ENCODE results near the gene KIF1A.
"Not testable (repeated sequence)": the region's sequence is repeated elsewhere in the genome, so short reads cannot be mapped to it uniquely, and the experiment has no call there.

Gene KIF1A

DNA sequence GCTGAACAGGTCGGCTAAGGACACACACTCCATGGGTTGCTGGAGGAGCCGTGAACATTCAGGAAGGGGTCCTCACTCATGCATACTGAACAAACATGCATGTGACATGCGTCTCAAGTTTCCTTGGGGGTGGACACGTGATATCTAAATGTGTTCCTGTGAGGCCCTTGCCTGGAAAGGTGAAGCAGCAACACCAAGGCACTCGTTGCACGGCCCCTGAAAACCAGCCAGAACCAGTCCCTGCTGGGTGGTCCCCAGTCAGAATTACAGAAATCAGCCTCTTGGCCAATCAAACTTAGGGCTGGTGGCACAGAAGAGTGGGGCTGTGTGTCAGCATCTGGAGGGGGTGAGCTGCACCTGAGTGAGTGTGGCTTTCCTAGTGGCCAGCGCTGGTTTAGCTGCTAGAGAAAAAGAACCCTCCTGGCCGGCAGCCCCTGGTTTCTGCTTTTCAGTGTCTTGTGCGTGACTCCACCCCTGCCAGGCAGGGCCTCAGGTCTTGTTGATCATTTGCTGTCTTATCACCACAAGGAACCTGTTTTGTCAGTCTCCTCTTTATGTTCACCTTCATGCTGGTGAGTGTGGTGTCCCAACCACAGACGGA is 134.1 kb downstream of the KIF1A start:
- DNase-seq (ENCODE audit: low read depth): no peak

DNA sequence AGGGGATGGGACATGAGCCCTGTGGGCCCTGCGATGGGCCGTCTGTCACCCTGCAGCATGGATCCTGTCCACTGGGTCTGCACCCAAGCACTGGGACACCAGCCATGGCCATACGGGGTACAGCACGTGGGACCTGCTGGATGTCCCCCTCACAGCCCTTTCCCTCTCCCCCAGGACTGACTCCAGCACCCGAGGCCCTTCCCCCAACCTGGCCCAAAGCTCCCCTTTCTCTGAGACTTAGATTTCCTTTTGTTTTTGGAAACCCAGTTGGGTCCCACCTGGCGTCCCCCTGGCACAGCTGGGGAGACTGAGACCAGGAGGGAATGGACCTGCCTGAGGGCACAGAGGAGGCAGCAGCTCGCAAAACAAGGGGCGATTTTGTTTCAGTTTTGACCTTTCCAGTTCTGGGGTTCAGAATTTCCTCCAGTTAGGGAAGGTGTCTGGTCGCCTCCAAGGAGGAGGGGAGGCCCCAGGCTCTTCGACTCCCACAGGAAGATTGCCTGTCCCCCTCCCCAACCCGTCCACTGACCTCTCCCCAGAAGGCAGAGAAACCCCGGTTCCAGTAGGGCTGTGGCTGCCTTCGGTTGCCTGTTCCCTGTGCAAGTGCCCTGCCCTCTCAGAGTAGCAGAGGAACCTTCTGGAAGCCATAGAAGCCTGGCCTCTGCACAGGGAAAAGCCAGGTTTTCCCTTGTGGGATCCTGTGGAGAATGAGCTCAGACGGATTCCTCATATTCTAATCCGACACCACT is 135.9 kb downstream of the KIF1A start:
- DNase-seq (ENCODE audit: low read depth): not testable (repeated sequence)

DNA sequence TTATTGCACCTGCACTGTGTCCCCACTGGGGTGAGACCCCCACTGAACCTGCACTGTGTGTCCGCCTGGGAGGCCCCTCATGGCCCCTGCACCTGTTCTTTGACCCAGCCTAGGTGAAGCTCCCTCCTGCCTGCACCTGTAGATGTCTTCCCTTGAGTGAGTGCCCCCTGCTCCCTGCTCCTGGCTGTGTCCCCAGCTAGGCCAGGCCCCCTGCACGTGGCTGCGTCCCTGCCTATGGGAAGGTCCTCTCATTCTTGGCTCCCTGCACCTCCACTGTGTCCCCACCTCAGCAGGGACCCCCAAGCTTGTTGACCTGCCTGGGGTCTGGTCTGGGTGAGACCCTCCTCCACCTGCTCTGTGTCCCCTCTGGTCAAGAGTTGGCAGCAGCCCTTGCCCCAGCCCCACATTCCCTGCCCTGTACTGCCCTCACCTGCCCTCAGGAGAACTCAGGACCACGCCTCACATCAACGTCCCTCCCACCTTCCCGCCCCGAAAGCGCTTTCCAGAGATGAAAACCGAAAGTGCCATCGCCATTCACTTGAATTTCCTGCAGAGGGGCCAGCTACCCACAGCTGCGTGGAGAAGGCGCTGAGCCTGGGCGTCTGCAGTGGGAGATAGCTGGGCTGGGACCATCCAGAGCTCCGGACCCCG is 136.6 kb downstream of the KIF1A start:
- not testable (repeated sequence) for DNase-seq (ENCODE audit: low read depth)

DNA sequence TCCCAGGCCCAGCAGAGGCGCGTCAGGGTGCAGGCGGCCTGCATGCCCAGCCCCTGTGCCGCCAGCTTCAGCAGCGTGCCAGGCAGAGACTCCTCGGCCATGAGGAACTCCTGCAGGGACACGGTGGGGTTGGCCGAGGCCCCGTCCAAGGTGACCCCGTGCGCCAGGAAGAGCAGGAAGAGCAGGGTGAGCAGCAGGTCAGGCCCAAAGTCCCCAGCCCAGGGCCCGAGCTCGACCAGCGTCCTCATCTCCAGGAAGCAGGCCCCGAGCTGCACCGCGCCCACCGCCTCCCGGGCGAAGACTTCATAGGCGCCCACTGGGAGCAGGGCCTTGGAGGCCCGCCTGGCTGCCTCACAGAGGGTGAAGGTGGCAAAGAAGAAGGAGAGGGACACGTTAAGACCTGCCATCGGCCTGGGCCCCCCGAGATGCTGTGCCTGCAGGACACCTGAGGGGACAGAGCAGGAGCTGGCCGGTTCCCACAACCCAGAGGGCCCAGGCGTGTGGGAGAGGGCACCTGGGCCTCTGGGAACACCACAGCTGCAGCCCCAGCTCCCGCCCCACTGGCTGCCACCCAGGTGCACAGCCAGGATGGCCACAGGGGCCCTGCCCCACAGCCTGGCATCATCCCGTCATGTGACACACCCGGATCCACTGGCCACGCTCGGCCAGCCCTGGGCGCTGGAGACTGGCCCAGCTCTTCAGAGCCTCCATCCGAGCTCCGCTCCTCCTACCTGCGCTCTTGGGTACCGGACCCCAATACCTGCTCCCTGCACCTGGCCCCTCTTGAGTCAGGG is 137.4 kb downstream of the KIF1A start, which contains the start of gene AQP12B:
TSS of gene AQP12B (minus strand) at position 455 of the 794 bp plus-strand sequence. CDS start at position 407, 48 bp downstream.
- not testable (repeated sequence) for DNase-seq (ENCODE audit: low read depth)

DNA sequence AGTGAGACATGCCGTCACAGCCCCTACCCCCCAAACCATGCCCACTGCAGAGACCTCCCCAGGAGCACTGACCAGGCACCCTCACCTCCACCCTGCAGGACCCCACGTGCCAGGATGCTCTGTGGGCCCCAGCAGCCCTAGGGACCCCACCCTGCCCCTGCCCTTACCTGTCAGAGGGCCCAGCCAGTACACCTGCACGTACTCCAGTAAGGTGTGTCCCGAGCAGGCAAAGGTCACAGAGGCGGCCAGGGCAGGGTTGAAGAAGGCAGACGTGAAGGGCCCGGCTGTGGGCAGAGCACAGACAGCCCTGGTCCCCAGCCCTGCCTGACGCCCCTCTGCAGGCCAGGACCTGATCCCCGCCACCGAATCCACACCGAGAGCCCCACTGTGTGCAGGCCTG is 139.8 kb downstream of the KIF1A start:
- not testable (repeated sequence) for DNase-seq (ENCODE audit: low read depth)

DNA sequence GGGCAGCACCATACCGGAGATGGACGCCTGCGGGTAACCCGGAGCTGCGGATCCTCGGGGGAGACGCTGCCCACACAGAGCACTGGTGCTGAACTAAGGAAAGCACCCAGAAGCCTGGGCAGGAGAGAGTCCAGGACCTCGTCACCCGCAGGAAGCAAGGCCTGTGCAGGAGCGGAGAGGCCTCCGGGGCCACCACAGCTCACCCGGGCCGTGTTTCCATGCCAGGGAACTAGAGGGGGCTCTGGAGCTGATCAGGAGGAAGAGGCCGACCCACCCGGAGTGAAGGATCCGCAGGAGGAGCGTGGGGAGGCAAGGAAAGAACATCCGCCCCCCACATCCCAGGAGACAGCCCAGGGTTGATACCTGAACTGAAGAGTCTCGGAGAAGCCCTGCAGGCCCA is 141.1 kb downstream of the KIF1A start:
- DNase-seq (ENCODE audit: low read depth): not testable (repeated sequence)

DNA sequence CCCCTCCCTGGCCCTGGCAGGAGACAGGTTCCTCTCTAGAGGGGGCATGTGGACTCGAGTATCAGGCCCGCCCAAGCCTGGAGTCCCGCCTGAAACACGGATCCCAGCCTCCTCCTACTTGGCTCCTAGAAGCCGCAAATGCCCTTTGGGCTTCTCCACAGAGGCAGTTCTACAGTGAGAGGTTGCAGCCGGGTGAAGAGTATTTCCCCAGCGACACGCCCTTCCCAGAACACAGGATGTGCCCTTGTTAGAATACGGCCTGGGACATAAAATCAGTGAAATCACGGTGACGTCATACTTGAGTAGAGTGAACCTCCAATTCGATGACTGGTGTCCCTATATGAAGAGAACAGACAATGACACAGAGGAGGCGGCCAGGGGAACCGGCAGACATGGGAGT is 142.0 kb downstream of the KIF1A start:
- DNase-seq (ENCODE audit: low read depth): not testable (repeated sequence)

DNA sequence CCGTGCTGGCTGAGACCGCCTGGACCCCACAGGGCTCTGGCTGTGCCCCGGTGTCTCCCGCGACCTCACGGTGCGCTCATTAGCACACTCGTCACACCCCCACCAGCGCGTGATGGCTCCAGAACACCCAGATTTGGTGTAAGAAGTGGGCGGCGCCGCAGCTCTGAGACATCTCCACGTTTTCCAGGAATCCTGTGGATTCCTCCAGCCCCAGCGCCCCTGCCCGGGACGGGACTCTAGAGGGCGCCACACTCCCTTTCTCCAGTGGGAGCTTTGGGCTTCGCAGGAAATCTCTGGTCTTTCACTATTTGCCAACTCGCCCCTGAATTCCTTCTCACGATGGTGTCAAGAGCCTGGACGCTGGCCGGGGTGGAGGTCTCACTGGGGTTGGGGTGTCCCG is 144.7 kb downstream of the KIF1A start:
- DNase-seq (ENCODE audit: low read depth): not testable (repeated sequence)

DNA sequence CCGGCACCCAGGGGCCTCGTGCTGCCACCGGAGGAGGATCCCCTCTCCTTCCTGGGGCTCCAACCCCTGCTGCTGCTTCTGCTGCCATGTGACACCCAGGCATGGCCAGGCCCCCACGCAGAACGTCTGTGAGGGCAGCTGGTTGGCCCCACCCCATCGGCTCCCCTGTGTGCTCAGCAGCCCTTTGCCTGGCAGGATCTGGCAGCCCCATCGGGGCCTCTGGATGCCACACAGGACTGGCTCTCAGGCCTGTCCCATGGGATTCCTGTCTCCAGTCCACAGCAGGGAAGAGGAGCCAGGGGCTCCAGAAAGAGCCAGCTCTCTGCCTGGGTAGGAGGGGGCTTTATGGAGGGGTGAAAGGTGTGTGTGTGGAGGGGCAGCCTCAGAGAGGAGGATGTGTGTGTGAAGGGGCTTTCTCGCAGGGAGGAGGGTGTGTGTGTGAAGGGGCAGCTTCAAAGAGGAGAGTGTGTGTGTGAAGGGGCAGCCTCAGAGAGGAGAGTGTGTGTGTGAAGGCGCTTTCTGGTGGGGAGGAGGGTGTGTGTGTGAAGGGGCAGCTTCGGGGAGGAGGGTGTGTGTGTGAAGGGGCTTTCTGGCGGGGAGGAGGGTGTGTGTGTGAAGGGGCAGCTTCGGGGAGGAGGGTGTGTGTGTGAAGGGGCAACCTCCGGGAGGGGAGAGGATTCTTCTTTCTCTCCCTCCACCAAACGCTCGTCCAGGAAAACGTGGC is 145.4 kb downstream of the KIF1A start:
- DNase-seq (ENCODE audit: low read depth): not testable (repeated sequence)

DNA sequence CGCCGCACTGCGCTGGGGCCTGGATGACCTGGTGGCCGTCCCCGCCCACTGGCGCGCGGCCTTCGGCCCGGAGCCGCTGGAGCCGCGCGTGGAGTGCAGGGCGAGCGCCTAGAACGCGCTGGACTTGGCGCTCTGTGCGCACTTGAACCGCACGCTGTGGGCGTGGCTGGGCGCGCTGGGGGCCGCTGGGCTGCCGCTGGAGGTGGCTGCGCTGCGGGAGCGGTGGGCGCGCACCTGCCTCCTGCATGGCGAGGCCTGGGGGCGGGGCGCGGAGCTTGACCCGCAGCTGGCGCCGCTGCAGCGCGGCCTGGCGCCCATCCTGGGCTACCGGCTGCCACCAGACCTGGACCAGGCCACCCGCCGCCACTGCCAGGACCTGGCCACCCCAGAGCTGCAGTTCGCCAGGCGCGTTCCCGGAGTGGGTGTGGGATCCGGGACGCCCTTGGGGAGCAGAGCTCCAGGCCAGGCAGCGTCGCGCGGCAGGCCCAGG is 147.3 kb downstream of the KIF1A start:
- no peak for DNase-seq (ENCODE audit: low read depth)

DNA sequence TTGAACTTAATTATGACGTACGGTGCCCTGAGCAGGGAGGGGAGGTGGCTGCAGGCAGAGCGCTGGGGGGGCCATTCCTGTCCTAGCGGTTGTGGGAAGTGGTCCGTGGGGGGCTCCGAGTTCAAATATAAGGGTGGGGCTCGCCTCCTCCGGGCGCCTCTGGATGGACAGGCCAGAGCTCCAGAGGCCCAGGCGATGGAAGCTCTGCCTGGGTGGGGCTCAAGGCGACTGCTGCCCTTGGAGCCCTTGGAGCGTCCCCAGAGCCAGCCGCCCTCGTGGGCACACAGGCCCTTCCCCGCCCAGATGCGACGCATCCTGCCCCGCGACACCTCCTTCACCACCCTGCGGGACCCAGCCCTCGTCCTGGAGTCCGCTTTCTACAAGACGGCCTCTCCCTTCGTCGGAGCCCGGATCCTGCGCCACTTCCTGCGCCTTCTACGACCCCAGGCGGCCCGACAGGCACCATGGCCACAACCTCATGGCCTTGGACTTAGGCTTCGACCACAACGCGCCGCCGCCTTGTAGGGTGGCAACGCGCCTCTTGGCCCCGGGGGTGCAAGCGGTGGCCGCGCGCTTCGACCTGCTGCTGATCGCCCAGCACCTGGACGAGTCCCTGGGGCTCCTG is 147.8 kb downstream of the KIF1A start:
- no peak for DNase-seq (ENCODE audit: low read depth)

DNA sequence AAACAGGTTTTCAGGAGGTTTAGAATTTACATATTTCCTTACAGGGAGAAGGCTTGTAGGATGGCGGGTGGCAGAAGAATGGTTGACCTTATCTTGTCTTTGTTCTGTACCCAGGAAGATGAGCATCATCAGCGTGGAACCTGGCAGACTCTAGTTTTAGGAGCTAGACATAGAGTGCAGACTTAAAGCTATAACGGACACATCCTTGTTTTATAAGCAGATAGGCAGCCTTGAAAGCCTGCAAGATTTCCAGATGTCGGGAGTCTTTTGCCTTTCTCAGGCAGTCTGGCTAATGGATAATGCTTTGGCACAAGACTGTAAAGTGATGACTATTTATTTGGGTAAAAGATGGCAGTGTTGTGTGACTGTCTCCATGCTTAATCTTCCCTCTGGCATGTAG is 149.1 kb downstream of the KIF1A start:
- no peak for DNase-seq (ENCODE audit: low read depth)

DNA sequence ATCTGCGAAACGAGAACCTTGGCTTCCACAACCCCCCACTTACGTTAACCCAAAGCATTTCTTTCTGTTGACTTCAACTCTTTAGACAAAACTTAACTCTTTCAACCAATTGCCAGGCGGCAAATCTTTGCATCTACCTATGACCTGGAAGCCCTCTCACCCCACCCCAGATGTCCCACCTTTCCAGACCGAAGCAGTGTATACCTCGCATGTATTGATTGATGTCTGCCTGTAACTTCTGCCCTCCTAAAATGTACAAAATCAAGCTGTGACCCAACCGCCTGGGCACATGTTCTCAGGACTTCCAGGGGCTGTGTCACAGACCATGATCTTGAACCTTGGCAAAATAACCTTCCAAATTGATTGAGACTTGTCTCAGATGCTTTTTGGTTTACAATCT is 149.6 kb downstream of the KIF1A start:
- no peak for DNase-seq (ENCODE audit: low read depth)

DNA sequence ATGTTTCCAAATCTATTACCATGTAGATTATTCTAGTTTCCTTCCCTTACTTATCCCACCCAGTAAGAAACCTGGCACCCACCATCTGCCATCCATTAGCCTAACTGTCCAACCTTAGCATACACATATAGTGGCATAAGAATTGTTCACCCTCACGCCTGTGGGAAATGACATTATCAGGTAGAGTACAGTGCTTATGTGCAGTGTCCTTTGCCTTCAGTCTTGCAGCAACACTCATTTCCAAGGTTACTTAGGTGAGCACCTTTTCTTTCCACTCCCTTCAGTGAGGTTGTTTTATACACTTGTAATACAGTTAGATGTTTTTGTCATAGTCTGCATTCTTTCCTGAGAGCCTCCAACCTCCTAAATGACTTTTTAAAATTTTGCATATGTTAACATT is 155.4 kb downstream of the KIF1A start:
- no peak for DNase-seq (ENCODE audit: low read depth)

Measured in ELR (cell line).